Measurements from ENCODE around the gene KCNC1.

The KCNC1 gene

DNA sequence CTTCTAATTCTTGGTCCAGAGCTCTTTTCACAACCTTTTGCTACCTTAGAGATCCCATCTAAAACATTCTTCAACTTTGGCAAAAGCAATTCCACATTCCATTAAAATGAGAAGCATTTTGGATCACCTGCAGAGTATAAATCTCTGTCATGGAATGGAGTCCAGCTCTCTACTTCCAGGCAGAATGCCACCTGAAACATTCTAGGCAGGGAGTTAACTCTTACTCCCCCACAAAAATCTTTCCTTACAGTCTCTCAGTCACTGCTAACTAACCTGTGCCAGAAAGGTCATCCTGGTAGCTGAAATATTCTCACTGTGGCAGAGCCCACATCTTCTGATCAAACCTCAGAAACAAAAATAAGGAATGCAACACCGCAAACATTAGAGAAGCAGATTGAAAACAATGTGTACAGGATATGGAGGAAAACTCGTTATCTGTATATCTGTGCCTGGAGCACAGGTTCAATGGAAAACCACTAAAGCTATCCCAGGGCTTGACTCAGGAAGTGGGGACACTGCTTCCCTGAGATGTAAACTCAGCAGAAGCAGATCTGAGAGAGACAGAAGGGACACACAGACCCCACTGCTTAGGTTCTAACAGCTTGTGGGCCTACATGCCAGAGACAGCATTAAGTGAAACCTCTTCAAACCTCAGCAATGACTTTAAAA is 78.9 kb downstream of the KCNC1 start:
- Histone ChIP-seq H3K36me3 (ENCODE audit: control insufficient read depth, insufficient read depth, low read length) (no peaks in the 10 kb centered on the region), H3K27me3 (ENCODE audit: control insufficient read depth, insufficient read depth, low read length) (no peaks in the 10 kb centered on the region), H3K9ac (ENCODE audit: low read length) (no peak overlapping the region), H3K4me1 (ENCODE audit: control insufficient read depth, insufficient read depth, low read length) (no peaks in the 10 kb centered on the region), H3K9me3 (ENCODE audit: control insufficient read depth, insufficient read depth, low read depth, low read length) (no peaks in the 10 kb centered on the region), H3K27ac (ENCODE audit: low read depth, low read length) (no peak overlapping the region), H3K4me3 (ENCODE audit: low read depth, low read length) (no peak overlapping the region)

GRCh38 chr11:17814546-17814945 is 80.0 kb downstream of the KCNC1 start:
- Histone ChIP-seq H3K27me3 (ENCODE audit: control insufficient read depth, insufficient read depth, low read length) (no peaks in the 10 kb centered on the region), H3K4me1 (ENCODE audit: control insufficient read depth, insufficient read depth, low read length) (no peaks in the 10 kb centered on the region), H3K36me3 (ENCODE audit: control insufficient read depth, insufficient read depth, low read length) (no peaks in the 10 kb centered on the region), H3K9me3 (ENCODE audit: control insufficient read depth, insufficient read depth, low read depth, low read length) (no peaks in the 10 kb centered on the region), H3K27ac (ENCODE audit: low read depth, low read length) (no peak overlapping the region), H3K4me3 (ENCODE audit: low read depth, low read length) (no peak overlapping the region), H3K9ac (ENCODE audit: low read length) (no peak overlapping the region)

DNA sequence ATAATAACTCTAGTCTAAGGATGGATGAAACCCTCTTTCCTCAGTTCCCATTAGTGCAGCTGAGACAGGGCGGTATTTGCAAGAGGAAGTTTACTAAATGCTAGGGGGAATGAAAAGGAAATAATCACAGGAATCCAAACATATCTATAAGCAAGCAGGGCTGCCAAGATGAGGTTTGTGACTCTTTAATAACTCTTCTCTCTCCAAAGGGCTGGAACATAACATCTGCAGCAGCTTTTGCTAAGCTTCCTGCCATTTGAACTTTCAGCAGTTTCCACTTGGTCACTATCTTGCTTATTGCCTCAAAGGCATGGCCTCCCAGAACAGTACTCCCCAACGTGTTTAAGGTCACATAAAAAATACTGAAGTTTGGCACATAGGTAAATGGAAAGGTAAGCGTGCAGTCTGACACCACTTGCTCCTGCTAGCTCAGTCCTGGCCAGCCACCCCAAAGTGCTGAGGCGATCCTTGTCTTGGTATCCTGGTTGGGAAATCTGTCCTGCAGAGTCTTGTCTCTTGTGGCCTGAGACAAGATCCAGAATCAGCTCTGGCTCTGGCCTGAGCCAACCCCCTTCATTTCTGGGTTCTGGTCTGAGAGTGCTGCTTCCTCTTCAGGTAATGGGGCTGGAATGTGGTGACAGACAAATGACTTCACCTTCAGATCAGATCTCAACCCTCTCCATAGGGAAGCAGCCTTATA is 81.8 kb downstream of the KCNC1 start:
- Histone ChIP-seq H3K36me3 (ENCODE audit: control insufficient read depth, insufficient read depth, low read length) (no peaks in the 10 kb centered on the region), H3K27ac (ENCODE audit: low read depth, low read length) (no peak overlapping the region), H3K9me3 (ENCODE audit: control insufficient read depth, insufficient read depth, low read depth, low read length) (no peaks in the 10 kb centered on the region), H3K4me1 (ENCODE audit: control insufficient read depth, insufficient read depth, low read length) (no peaks in the 10 kb centered on the region), H3K4me3 (ENCODE audit: low read depth, low read length) (no peak overlapping the region), H3K9ac (ENCODE audit: low read length) (no peak overlapping the region), H3K27me3 (ENCODE audit: control insufficient read depth, insufficient read depth, low read length) (no peaks in the 10 kb centered on the region)

GRCh38 chr11:17821648-17822400 is 87.2 kb downstream of the KCNC1 start:
- Histone ChIP-seq H3K36me3 (ENCODE audit: control insufficient read depth, insufficient read depth, low read length) (no peaks in the 10 kb centered on the region), H3K9ac (ENCODE audit: low read length) (no peak overlapping the region), H3K4me3 (ENCODE audit: low read depth, low read length) (no peak overlapping the region), H3K27ac (ENCODE audit: low read depth, low read length) (no peak overlapping the region), H3K9me3 (ENCODE audit: control insufficient read depth, insufficient read depth, low read depth, low read length) (no peaks in the 10 kb centered on the region), H3K27me3 (ENCODE audit: control insufficient read depth, insufficient read depth, low read length) (no peaks in the 10 kb centered on the region), H3K4me1 (ENCODE audit: control insufficient read depth, insufficient read depth, low read length) (0 out of 2 replicates have a peak, but pooled peaks cover 7% of the 10 kb centered on the region)

GRCh38 chr11:17822401-17822781 is 87.8 kb downstream of the KCNC1 start:
- Histone ChIP-seq H3K9ac (ENCODE audit: low read length) (no peak overlapping the region), H3K36me3 (ENCODE audit: control insufficient read depth, insufficient read depth, low read length) (no peaks in the 10 kb centered on the region), H3K4me3 (ENCODE audit: low read depth, low read length) (no peak overlapping the region), H3K27ac (ENCODE audit: low read depth, low read length) (no peak overlapping the region), H3K4me1 (ENCODE audit: control insufficient read depth, insufficient read depth, low read length) (0 out of 2 replicates have a peak, but pooled peaks cover 7% of the 10 kb centered on the region), H3K9me3 (ENCODE audit: control insufficient read depth, insufficient read depth, low read depth, low read length) (no peaks in the 10 kb centered on the region), H3K27me3 (ENCODE audit: control insufficient read depth, insufficient read depth, low read length) (no peaks in the 10 kb centered on the region)

- no peaks in the 10 kb centered on the region for H3K36me3 ChIP-seq (ENCODE audit: control insufficient read depth, insufficient read depth, low read length)
- no peak overlapping the region for H3K9ac ChIP-seq (ENCODE audit: low read length)
- H3K4me1 ChIP-seq (ENCODE audit: control insufficient read depth, insufficient read depth, low read length): 0 out of 2 replicates have a peak, but pooled peaks cover 6% of the 10 kb centered on the region
- no peaks in the 10 kb centered on the region for H3K9me3 ChIP-seq (ENCODE audit: control insufficient read depth, insufficient read depth, low read depth, low read length)
- no peaks in the 10 kb centered on the region for H3K27me3 ChIP-seq (ENCODE audit: control insufficient read depth, insufficient read depth, low read length)
- no peak overlapping the region for H3K27ac ChIP-seq (ENCODE audit: low read depth, low read length)
- H3K4me3 ChIP-seq (ENCODE audit: low read depth, low read length): no peak overlapping the region
Observed at GRCh38 chr11:17827006-17827405, 92.4 kb downstream of the KCNC1 start.

- Histone ChIP-seq H3K4me3 (ENCODE audit: low read depth, low read length) (no peak overlapping the region), H3K36me3 (ENCODE audit: control insufficient read depth, insufficient read depth, low read length) (no peaks in the 10 kb centered on the region), H3K9ac (ENCODE audit: low read length) (no peak overlapping the region), H3K27ac (ENCODE audit: low read depth, low read length) (no peak overlapping the region), H3K4me1 (ENCODE audit: control insufficient read depth, insufficient read depth, low read length) (no peaks in the 10 kb centered on the region), H3K9me3 (ENCODE audit: control insufficient read depth, insufficient read depth, low read depth, low read length) (no peaks in the 10 kb centered on the region), H3K27me3 (ENCODE audit: control insufficient read depth, insufficient read depth, low read length) (no peaks in the 10 kb centered on the region)
Observed at GRCh38 chr11:17828311-17828751, 93.8 kb downstream of the KCNC1 start.

DNA sequence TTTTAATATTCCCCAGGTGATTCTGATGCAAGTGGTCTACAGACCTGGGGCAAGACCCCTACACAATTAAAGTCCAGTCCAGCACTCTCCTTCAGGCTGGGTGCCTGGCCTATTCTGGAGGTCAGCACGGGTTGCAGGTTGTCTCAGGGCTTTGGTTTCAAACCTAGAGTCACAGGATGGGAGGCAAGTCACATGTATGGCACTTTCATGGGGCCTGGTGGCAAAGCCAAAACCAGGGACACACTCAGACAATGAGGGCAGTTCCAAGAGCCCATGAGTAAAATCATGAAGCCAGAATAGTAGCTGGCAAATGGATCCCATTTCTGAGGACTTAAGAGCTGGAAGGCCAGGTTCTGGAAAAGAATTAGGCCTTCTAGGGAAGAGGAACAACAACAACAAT is 96.6 kb downstream of the KCNC1 start:
- Histone ChIP-seq H3K27ac (ENCODE audit: low read depth, low read length) (no peak overlapping the region), H3K36me3 (ENCODE audit: control insufficient read depth, insufficient read depth, low read length) (no peaks in the 10 kb centered on the region), H3K4me1 (ENCODE audit: control insufficient read depth, insufficient read depth, low read length) (no peaks in the 10 kb centered on the region), H3K27me3 (ENCODE audit: control insufficient read depth, insufficient read depth, low read length) (no peaks in the 10 kb centered on the region), H3K9me3 (ENCODE audit: control insufficient read depth, insufficient read depth, low read depth, low read length) (no peaks in the 10 kb centered on the region), H3K4me3 (ENCODE audit: low read depth, low read length) (no peak overlapping the region), H3K9ac (ENCODE audit: low read length) (no peak overlapping the region)

GRCh38 chr11:17831883-17832282 is 97.3 kb downstream of the KCNC1 start:
- Histone ChIP-seq H3K4me1 (ENCODE audit: control insufficient read depth, insufficient read depth, low read length) (no peaks in the 10 kb centered on the region), H3K9me3 (ENCODE audit: control insufficient read depth, insufficient read depth, low read depth, low read length) (no peaks in the 10 kb centered on the region), H3K27ac (ENCODE audit: low read depth, low read length) (no peak overlapping the region), H3K4me3 (ENCODE audit: low read depth, low read length) (no peak overlapping the region), H3K36me3 (ENCODE audit: control insufficient read depth, insufficient read depth, low read length) (no peaks in the 10 kb centered on the region), H3K9ac (ENCODE audit: low read length) (no peak overlapping the region), H3K27me3 (ENCODE audit: control insufficient read depth, insufficient read depth, low read length) (no peaks in the 10 kb centered on the region)
